GM20000 (cell line): ENCODE measurements around the gene ZNF609.
"Not testable (repeated sequence)": the region's sequence is repeated elsewhere in the genome, so short reads cannot be mapped to it uniquely, and the experiment has no call there.

Source experiments
- DNase-seq: peaks from one replicate; pipeline ENCODE4 v3.0.0; 2012; ENCODE audit warnings: low spot score
- TF ChIP-seq, protein P1 (sequence below): IDR thresholded peaks from 2 replicates; pipeline ENCODE4 v1.5.1; 2012; ENCODE audit warnings: mild to moderate bottlenecking, control low read depth; ENCODE audit errors: extremely low read depth, missing control alignments

Gene ZNF609

DNA sequence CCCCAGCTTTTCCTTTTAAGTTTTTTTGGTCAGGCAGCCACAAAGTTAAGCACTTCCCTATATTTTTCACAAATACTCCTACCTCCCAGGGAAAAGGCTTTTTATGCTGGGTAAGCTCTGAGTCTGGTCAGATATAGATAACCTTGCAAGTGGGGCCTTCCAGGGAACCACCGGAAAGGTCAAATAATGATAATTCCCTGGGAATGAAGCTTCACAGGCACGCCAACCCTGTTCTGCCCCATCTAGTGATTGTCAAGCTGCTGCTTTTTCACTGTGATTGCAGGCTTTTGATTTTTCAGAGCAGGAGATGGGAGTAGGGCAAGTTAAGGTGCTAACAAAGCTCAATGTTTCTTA, 121.0 kb downstream of the ZNF609 start:
- TF ChIP-seq, protein P1, sequence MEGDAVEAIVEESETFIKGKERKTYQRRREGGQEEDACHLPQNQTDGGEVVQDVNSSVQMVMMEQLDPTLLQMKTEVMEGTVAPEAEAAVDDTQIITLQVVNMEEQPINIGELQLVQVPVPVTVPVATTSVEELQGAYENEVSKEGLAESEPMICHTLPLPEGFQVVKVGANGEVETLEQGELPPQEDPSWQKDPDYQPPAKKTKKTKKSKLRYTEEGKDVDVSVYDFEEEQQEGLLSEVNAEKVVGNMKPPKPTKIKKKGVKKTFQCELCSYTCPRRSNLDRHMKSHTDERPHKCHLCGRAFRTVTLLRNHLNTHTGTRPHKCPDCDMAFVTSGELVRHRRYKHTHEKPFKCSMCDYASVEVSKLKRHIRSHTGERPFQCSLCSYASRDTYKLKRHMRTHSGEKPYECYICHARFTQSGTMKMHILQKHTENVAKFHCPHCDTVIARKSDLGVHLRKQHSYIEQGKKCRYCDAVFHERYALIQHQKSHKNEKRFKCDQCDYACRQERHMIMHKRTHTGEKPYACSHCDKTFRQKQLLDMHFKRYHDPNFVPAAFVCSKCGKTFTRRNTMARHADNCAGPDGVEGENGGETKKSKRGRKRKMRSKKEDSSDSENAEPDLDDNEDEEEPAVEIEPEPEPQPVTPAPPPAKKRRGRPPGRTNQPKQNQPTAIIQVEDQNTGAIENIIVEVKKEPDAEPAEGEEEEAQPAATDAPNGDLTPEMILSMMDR: no peak
- no peak for DNase-seq

DNA sequence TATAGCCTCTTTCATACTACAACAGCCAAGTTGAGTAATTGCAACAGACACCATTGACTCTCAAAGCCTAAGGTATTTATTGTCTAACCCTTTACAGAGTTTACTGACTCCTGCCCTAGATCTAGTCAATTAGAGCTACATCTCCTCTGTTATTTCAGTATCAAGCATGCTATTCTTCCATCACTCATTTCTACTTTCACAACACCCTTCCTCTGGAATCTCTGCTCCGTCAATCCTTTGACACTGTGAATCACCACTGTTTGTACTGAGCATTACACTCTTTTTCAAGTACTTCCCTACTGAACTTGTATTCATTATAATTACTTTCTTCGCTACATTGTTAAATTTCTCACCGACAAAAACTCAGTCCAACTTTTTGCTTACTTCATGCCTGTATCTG, 121.8 kb downstream of the ZNF609 start:
- no peak for DNase-seq
- TF ChIP-seq, protein P1: no peak

DNA sequence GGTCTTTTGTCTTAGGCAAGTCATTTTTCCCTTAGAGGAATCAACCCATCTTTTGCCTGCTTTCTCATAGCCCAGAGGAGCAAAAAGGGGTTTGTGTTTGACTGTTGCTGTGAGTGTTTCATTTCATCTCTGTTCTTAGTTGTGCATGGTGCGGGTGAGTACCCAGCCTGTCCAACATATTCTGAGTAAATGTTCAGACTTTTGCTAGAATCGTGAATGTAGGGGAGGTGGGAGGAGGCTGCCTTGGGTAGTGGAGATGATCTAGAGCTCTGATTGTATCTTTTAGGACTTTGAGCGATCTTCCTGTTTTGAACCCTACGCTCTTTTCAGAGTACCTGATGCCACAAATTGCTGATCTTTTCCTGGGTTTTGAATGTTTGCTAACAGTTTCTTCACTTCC, 123.1 kb downstream of the ZNF609 start:
- DNase-seq: no peak
- TF ChIP-seq, protein P1: no peak

DNA sequence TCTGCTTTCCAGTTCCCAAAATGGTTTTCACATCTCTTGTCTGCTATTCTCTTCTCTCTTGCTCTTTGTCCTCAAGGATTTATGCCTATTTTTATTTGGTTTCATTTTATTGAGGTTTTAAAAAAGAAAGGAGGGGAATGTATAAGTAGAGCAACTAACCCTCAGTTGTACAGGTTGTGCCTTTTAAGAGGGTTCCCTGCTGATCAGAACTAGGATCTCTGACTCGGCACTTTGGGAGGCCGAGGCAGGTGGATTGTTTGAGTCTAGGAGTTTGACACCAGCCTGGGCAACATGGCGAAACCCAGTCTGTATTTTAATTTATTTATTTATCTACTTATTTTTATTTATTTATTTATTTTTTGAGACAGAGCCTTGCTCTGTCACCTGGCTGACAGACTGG, 123.6 kb downstream of the ZNF609 start:
- no peak for DNase-seq
- TF ChIP-seq, protein P1: no peak

DNA sequence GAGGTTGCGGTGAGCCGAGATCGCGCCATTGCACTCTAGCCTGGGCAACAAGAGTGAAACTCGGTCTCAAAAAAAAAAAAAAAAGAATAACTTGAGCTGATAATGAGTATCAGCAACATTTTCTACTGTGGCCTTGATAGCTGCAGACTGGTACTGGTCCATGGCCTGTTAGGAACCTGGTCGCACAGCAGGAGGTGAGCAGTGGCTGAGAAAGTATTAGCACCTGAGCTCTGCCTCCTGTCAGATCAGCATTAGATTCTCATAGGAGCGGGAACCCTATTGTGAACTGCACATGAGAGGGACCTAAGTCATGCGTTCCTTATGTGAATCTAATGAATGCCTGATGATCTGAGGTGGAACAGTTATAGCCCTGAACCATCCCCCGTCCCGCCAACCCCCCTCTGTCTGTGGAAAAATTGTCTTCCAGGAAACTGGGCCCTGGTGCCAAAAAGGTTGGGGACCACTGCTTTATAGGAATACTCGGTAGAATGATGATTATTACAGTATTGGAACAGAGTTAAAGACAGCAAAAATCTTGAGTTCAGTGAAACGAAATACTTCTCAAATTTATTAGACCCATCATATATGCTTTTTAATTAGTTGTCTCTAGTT, 126.0 kb downstream of the ZNF609 start:
- no peak for DNase-seq

DNA sequence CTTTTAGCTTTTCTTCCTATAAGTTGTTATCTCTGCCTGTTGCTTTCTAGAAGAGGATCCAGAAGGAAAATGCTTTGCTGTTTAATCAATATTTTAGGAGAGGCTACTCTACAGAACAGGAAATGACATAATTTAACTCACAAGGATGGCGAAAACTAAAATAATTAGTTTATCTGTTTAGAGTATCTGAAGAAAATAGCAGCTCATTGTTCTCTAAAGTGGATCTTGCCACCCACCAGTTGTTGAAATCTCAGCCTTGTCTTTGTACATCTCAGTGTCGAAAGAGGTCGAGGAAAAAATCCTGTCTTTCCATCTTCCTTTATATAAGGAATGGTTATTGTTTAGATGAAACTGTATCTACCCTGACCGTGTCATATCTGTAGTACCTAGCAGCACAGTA, 126.6 kb downstream of the ZNF609 start:
- TF ChIP-seq, protein P1: no peak
- no peak for DNase-seq

More for the DNA sequence above, 126.0 kb downstream of the ZNF609 start:
- TF ChIP-seq, protein P1: no peak

DNA sequence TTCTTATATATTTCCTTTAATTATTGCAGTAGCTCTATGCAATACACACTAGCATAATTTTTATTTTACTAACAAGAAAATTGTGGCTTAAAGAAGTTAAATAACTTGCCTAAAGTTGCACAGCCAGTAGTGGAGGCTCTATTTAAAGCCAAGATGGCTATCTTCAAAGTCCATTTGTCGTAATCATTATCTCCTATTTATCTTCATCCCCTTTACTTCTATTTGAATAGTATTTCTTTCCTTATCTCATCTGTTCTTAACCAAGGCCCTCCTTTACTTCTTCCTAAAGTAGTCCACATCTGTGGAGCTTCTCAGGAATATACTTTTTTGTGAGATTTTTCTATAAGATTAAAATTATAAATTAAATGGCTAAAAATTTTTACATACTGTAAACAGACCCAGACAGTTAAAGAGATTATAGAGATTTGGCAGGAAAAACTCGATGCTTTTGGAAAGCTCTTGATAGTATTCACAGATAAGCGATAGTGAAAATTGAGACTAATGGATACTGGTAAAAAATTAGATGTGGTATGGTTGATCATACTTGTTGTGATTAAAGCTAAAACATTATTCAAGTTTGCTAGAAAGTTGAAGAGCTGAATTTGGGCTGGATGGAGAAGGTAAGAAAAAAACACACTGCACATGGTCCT, 129.2 kb downstream of the ZNF609 start:
- TF ChIP-seq, protein P1: no peak
- DNase-seq: no peak

DNA sequence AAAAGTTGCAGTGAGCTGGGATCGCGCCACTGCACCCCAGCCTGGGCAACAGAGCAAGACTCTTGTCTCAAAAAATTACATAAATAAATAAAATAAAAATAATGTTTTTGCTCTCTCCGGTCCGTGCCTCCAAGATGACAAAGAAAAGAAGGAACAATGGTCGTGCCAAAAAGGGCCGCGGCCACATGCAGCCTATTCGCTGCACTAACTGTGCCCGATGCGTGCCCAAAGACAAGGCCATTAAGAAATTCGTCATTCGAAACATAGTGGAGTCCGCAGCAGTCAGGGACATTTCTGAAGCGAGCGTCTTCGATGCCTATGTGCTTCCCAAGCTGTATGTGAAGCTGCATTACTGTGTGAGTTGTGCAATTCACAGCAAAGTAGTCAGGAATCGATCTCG, 132.5 kb downstream of the ZNF609 start:
- not testable (repeated sequence) for DNase-seq
